ENCODE measurements around the gene KRTAP10-4.

KRTAP10-4 gene

DNA sequence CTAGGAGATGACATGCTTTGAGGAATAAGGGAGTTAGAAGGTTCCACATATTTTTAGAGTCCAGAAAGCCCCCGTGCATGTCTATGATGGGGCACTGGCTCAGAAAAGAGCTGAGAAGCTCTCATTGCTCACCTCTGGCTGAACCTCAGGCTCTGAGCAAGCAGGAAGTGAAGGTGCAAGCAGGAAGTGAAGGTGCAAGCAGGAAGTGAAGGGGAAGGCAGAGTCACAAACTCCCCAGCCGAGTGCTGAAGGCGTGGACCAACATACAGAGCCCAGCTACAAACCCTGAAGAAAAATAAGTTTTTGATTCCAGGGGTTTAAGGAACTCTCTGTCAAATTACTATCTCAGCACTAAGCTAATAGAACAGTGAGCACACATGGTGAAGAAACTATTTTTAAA lies 45.4 kb downstream of the KRTAP10-4 start:
- peak; percentile 14 for DNase-seq (ENCODE audit: low read depth)

DNA sequence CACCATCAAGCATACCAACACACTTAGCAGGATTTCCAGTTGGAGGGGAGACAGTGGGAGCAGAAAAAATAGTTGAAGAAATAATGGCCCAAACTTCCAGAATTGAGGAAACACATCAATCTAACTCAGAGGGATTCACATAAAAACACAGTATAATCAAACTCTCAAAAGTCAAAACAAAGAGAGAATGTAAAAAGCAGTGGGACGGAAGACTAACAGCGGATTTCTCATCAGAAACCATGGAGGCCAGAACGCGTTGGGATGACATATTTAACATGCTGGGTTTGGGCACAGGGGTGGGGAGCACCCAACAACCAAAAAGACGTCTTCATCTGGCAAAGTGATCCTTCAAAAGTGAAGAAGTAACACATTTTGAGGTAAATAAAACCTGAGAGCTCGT lies 46.4 kb downstream of the KRTAP10-4 start:
- DNase-seq (ENCODE audit: low read depth), result no peak

DNA sequence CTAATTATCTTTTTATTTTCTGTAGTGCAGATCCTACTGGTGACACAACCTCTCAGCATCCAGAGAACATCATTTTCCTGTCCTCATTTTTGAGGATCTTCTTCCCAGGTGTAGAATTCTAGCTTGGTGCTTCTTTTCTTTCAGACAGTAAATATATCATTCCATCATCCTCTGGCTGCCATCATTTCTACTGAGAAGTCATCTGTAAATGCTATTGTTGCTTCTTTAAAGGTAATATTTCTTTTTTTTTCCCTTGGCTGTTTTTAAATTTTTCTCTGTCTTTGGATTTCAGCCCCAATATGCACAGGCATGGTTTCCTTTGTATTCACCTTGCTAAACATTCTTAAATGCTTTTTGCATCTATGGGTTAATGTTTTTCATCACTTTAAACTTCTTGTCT lies 50.0 kb downstream of the KRTAP10-4 start:
- no peak for DNase-seq (ENCODE audit: low read depth)
